CD4-positive, alpha-beta T cell treated with Interleukin-15 for 4 hours (primary cell): ENCODE results near the gene MAOB.
"Not testable (repeated sequence)": the region's sequence is repeated elsewhere in the genome, so short reads cannot be mapped to it uniquely, and the experiment has no call there.

Experiments
- DNase-seq: peaks from one replicate; pipeline ENCODE4 v3.0.0-alpha.2; 2020; ENCODE audit warnings: low spot score

The MAOB gene

GRCh38 chrX:43882294-43882681 is at the start of gene MAOB:
MAOB (minus strand) TSS chrX:43882450; CDS start chrX:43882299, 151 bp downstream.
- DNase-seq, result no peak

GRCh38 chrX:43922032-43922431 is 39.8 kb upstream of the MAOB start:
- DNase-seq, result not testable (repeated sequence)

GRCh38 chrX:43910772-43911171 is 28.5 kb upstream of the MAOB start:
- not testable (repeated sequence) for DNase-seq

DNA sequence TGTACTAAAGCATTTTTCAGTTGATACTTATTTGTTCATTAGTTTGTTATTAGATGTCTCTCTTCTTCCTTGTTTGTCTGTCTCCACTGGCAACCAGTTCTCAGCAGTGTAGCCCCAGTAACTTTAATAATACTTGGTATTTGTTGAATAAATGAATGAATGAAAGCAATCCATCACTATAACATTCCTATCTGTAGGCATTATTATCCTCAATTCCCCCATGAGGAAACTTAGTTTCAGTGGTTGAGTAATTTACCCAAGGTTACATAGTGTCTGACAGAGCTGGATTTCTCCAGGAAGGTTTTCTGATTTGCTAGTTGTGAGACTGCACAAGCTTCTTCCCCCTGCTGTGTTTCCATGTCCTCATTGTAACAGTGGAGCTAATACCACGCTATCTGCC is 27.8 kb upstream of the MAOB start:
- no peak for DNase-seq

- no peak for DNase-seq
Measured at GRCh38 chrX:43909141-43909540, 26.9 kb upstream of the MAOB start.

GRCh38 chrX:43899878-43900815 is 17.9 kb upstream of the MAOB start:
- no peak for DNase-seq

DNA sequence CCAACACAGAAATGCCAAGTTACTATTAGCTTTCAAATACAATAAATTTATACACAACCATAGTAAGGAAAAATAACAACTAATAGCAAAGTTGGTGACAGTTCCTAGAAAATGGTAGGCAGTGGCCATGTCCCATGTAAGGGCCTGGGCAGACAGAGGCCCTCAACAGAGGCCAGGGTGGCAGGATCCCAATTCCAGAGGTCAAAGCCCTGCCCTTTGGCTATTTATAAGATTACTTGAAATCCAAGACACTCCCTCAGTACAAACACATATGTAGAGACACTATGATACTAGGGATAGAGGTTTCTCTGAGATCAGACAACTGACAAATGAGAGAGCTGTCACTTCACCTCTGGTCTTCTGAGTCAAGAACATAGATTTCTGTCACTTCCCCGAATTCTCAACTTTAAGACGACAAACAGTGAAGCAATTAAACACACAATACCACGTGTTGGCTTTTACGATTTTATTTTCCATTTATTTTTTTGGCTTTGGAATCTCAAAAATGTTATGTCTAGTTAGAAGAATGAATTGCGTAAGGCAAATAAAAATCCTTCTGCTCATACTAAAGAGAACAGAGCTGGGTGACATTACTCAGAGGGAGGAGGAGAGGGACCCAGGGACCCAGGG is 16.3 kb upstream of the MAOB start:
- DNase-seq, result no peak

GRCh38 chrX:43897290-43897689 is 15.0 kb upstream of the MAOB start:
- DNase-seq, result no peak

- no peak for DNase-seq
Measured at GRCh38 chrX:43892336-43892870, 10.2 kb upstream of the MAOB start.

DNA sequence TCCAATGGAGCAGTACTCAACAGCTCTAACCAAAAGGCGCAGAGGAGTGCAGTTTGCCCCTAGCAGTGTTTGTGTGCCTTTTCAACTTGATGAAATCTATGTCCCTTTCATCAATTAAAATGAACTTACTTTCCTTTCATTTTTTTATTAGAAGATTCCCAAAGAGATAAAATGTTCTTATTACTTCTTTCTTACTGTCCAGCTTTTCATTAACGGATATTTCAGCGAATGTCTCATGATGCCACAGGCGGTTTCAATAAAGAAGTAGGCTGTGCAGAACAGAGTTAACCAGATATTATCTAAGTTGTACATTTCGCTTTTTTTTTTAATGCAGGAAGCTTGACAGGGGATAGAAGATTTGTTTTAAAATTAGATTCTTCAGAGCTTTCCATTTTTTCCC is 3.4 kb upstream of the MAOB start:
- DNase-seq, result no peak

GRCh38 chrX:43881410-43882293 is 598 bp downstream of the MAOB start:
- DNase-seq, result no peak

DNA sequence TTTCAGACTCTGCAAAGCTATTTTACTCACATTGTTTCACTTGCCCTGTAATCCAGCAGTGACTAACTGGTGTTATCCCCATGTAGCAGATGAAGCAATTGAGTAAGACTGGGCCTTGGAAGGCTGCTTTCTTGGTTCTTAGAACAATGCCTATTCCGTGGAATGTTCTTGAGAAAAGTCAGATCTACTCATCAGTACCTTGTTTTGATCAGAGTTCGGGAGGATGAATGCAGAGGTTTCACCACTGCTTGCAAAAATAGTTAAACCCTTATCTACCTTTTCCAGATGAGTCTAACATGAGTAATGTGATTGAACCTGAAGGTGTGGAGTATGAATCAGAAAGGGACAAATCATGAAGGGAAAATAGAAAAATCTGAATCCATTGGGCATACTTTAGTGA is 1.8 kb downstream of the MAOB start:
- no peak for DNase-seq

DNA sequence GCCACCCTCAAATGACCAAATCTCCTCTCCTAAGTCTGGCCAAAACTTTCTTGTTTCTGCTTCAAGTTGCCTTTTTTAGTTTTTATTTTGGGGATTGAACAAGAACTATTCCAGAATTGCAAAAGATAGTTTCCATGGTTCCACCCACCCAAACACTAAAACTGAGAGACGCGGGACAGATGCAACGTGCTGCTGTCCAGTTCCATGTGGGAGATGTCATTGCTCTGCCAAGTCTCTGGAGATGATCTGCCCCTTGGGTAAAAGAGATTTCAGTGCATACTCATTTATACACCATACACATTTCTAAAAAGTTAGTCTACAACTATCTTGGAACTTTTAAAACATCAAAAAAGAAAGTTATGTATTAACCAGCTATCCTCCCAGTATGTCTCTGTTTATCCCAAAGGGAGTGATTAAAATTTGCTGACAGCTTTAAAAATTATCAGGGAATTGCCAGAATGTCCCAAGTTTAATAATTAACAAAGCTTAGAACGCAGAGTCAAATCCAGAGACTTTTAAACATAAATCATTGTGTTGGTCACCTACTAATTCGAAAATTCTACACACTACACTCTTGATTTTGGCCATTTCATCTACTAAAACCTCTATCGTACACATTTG is 3.2 kb downstream of the MAOB start:
- DNase-seq, result no peak

GRCh38 chrX:43876680-43877079 is 5.6 kb downstream of the MAOB start:
- no peak for DNase-seq

- no peak for DNase-seq
Measured at GRCh38 chrX:43870758-43871419, 11.4 kb downstream of the MAOB start.

- DNase-seq, result no peak
Measured at GRCh38 chrX:43870011-43870410, 12.2 kb downstream of the MAOB start.

GRCh38 chrX:43868791-43869190 is 13.5 kb downstream of the MAOB start:
- no peak for DNase-seq

- DNase-seq, result no peak
Measured at GRCh38 chrX:43866423-43866822, 15.8 kb downstream of the MAOB start.

DNA sequence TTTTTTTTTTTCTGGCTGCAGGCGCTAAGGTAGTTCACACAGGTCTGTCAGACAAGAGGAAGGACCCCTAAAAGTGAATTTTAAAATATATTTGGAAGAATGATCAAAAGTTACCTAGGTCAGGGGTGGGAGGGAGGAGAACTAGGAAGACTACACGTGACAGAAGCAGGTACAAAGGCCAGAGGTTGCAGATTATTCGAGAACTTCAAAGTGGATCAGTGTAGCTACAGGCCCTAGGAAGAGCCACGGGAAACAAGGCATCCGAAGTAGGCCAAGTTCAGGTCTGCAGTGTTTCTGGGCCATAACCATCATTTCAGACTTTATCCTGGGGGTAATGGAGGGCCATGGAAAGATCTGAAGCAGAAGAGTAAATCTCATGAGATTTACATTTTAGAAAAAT is 16.5 kb downstream of the MAOB start:
- DNase-seq, result no peak

- DNase-seq, result no peak
Measured at GRCh38 chrX:43862434-43862833, 19.8 kb downstream of the MAOB start.

- no peak for DNase-seq
Measured at GRCh38 chrX:43861750-43862149, 20.5 kb downstream of the MAOB start.
